Esophagus muscularis mucosa (tissue), 3 donors: Measurements from ENCODE around the gene RRAGA.

ENCODE experiments used
- POLR2A ChIP-seq: fragments of 450-650 bp; IDR thresholded peaks from one replicate; pipeline ENCODE4 v1.6.1; 2017; ENCODE audit warnings: antibody characterized with exemption, moderate library complexity, mild to moderate bottlenecking, low read depth
- TF ChIP-seq, protein P1 (sequence below), 3 experiments: fragments of 200-600 bp in 2 of 3; fragments of 450-650 bp in 1 of 3; sonication (generic) in 2 of 3; IDR thresholded peaks; one replicate each; pipeline ENCODE4 v1.5.1; 2017 to 2019; ENCODE audit warnings: antibody characterized with exemption in 3 of 3, mild to moderate bottlenecking in 2 of 3, moderate library complexity in 1 of 3

DNA sequence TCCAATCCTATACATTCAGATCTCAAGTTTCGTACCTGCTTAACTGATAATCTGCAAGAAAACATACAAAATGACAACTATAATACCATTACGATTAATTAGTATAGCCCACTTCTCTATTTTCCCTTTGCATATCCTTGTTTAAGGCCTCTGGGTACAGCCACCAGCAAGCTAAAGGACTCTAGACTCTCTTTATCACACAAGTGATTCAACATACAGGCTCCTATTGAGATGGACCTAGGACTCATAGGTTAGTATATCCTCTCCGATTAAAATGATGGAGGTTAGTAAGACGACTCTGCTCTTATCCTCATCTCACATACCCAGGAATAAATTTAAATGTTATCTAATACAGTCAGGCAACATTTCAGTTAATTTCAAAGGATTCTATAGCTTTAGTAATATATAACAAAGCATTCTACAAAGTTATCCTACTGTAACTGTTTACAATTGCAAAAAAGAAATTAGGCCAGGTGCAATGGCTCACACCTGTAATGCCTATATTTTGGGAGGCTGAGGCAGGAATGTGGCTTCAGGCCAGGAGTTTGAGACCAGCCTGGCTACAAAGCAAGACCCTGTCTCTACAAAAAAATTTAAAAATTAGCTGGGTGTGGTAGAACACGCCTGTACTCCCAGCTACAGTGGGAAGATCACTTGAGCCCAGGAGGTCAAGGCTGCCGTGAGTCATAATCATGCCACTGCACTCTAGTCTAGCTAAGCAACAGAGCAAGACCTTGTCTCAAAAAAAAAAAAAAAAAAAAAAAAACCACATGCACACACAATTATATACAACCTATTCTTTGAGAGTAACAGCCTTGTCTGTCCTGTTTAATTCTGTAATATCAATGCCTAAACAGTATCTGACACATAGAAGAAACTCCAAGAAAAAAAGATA, 38.1 kb downstream of the RRAGA start:
- TF ChIP-seq, protein P1, sequence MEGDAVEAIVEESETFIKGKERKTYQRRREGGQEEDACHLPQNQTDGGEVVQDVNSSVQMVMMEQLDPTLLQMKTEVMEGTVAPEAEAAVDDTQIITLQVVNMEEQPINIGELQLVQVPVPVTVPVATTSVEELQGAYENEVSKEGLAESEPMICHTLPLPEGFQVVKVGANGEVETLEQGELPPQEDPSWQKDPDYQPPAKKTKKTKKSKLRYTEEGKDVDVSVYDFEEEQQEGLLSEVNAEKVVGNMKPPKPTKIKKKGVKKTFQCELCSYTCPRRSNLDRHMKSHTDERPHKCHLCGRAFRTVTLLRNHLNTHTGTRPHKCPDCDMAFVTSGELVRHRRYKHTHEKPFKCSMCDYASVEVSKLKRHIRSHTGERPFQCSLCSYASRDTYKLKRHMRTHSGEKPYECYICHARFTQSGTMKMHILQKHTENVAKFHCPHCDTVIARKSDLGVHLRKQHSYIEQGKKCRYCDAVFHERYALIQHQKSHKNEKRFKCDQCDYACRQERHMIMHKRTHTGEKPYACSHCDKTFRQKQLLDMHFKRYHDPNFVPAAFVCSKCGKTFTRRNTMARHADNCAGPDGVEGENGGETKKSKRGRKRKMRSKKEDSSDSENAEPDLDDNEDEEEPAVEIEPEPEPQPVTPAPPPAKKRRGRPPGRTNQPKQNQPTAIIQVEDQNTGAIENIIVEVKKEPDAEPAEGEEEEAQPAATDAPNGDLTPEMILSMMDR (IDR thresholded peaks at IDR 0.05): no peak
- no peak for TF ChIP-seq POLR2A
